ENCODE measurements around the gene VIPR2.

GRCh38 chr7:159175792-159176191, 31.1 kb upstream of the VIPR2 start:
- TF ChIP-seq POLR2AphosphoS5 (IDR thresholded peaks at IDR 0.05), result no peak
- TF ChIP-seq, protein P1, sequence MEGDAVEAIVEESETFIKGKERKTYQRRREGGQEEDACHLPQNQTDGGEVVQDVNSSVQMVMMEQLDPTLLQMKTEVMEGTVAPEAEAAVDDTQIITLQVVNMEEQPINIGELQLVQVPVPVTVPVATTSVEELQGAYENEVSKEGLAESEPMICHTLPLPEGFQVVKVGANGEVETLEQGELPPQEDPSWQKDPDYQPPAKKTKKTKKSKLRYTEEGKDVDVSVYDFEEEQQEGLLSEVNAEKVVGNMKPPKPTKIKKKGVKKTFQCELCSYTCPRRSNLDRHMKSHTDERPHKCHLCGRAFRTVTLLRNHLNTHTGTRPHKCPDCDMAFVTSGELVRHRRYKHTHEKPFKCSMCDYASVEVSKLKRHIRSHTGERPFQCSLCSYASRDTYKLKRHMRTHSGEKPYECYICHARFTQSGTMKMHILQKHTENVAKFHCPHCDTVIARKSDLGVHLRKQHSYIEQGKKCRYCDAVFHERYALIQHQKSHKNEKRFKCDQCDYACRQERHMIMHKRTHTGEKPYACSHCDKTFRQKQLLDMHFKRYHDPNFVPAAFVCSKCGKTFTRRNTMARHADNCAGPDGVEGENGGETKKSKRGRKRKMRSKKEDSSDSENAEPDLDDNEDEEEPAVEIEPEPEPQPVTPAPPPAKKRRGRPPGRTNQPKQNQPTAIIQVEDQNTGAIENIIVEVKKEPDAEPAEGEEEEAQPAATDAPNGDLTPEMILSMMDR (IDR thresholded peaks at IDR 0.05 in 8 of 11, conservative IDR thresholded peaks at IDR 0.05 in 3 of 11), result no peak
